Activated naive CD4-positive, alpha-beta T cell treated with anti-CD3 and anti-CD28 coated beads, Interleukin-2, amount 50 U/mL, for 24 hours (primary cell): Measurements from ENCODE around the gene RBPJ.

Experiments used
- H3K27ac Mint-ChIP-seq: one replicate; pipeline ENCODE4 v1.8.0; 2021; ENCODE audit warnings: mild to moderate bottlenecking, mixed read lengths
- H3K27me3 Mint-ChIP-seq: one replicate; pipeline ENCODE4 v1.8.0; 2021; ENCODE audit warnings: mixed read lengths
- H3K36me3 Mint-ChIP-seq: one replicate; pipeline ENCODE4 v1.8.0; 2021; ENCODE audit warnings: mixed read lengths
- H3K4me1 Mint-ChIP-seq: one replicate; pipeline ENCODE4 v1.8.0; 2021; ENCODE audit warnings: mixed read lengths
- H3K4me3 Mint-ChIP-seq: one replicate; pipeline ENCODE4 v1.8.0; 2021; ENCODE audit warnings: mild to moderate bottlenecking, mixed read lengths
- H3K9me3 Mint-ChIP-seq: one replicate; pipeline ENCODE4 v1.8.0; 2021; ENCODE audit warnings: mixed read lengths

Gene RBPJ

GRCh38 chr4:26432419-26432818, 111.6 kb downstream of the RBPJ start:
- H3K9me3 Mint-ChIP-seq = no peaks in the 10 kb centered on the region
- H3K36me3 Mint-ChIP-seq = peaks cover 19% of the 10 kb centered on the region
- H3K4me1 Mint-ChIP-seq = peaks cover 10% of the 10 kb centered on the region
- no peak overlapping the region for H3K27ac Mint-ChIP-seq
- H3K27me3 Mint-ChIP-seq = no peaks in the 10 kb centered on the region
- H3K4me3 Mint-ChIP-seq = no peak overlapping the region

DNA sequence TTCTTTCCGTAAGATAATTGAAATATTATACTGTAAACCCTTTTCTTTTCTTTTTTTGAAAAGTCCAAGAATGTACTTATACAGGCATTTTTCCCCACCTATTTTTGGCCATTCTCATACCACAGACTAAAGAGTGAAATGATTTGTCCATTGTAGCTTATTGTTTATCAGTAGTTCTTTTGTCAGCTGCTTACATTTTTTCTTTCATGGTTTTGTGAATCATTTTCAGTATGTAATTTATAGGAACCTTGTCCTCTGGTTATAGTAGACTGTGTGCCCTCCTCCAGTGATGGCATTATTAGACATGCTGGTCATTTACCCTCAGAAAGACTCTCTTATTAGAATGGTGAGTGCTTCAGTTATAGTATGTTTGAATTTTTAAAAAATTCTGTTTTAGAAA, 112.7 kb downstream of the RBPJ start:
- H3K4me3 Mint-ChIP-seq = no peak overlapping the region
- H3K9me3 Mint-ChIP-seq = no peaks in the 10 kb centered on the region
- H3K36me3 Mint-ChIP-seq = peaks cover 16% of the 10 kb centered on the region
- peaks cover 5% of the 10 kb centered on the region for H3K4me1 Mint-ChIP-seq
- H3K27me3 Mint-ChIP-seq = no peaks in the 10 kb centered on the region
- no peak overlapping the region for H3K27ac Mint-ChIP-seq

GRCh38 chr4:26434030-26434639, 113.3 kb downstream of the RBPJ start:
- H3K9me3 Mint-ChIP-seq = no peaks in the 10 kb centered on the region
- no peaks in the 10 kb centered on the region for H3K27me3 Mint-ChIP-seq
- peaks cover 16% of the 10 kb centered on the region for H3K36me3 Mint-ChIP-seq
- H3K4me1 Mint-ChIP-seq = peaks cover 5% of the 10 kb centered on the region
- H3K4me3 Mint-ChIP-seq = no peak overlapping the region
- peak overlapping the region; percentile 0 for H3K27ac Mint-ChIP-seq

- H3K4me1 Mint-ChIP-seq = no peaks in the 10 kb centered on the region
- H3K9me3 Mint-ChIP-seq = no peaks in the 10 kb centered on the region
- no peak overlapping the region for H3K27ac Mint-ChIP-seq
- no peak overlapping the region for H3K4me3 Mint-ChIP-seq
- peaks cover 1% of the 10 kb centered on the region for H3K27me3 Mint-ChIP-seq
- peaks cover 8% of the 10 kb centered on the region for H3K36me3 Mint-ChIP-seq
Observed at GRCh38 chr4:26441102-26441501, 120.3 kb downstream of the RBPJ start.

GRCh38 chr4:26441771-26442170, 121.0 kb downstream of the RBPJ start:
- peaks cover 3% of the 10 kb centered on the region for H3K27me3 Mint-ChIP-seq
- no peak overlapping the region for H3K4me3 Mint-ChIP-seq
- no peaks in the 10 kb centered on the region for H3K9me3 Mint-ChIP-seq
- peak overlapping the region; percentile 26 for H3K27ac Mint-ChIP-seq
- H3K36me3 Mint-ChIP-seq = peaks cover 6% of the 10 kb centered on the region
- H3K4me1 Mint-ChIP-seq = no peaks in the 10 kb centered on the region

DNA sequence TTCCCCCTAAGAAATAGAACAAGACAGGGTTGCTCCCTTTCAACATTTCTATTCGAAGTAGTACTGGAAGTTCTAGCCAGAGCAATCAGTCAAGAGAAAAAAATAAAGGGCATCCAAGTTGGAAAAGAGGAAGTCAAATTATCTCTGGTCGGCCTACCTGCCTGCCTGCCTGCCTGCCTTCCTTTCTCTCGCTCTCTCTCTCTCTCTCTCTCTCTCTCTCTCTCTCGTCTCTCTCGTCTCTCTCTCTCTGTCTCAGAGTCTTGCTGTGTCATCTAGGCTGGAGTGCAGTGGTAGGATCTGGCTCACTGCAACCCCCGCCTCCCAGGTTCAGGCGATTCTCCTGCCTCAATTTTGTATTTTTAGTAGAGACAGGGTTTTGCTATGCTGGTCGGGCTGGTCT, 126.6 kb downstream of the RBPJ start:
- no peaks in the 10 kb centered on the region for H3K4me1 Mint-ChIP-seq
- peaks cover 3% of the 10 kb centered on the region for H3K27me3 Mint-ChIP-seq
- H3K9me3 Mint-ChIP-seq = no peaks in the 10 kb centered on the region
- H3K4me3 Mint-ChIP-seq = no peak overlapping the region
- no peak overlapping the region for H3K27ac Mint-ChIP-seq
- H3K36me3 Mint-ChIP-seq = peaks cover 6% of the 10 kb centered on the region

GRCh38 chr4:26450418-26450817, 129.6 kb downstream of the RBPJ start:
- no peaks in the 10 kb centered on the region for H3K9me3 Mint-ChIP-seq
- H3K27me3 Mint-ChIP-seq = peaks cover 1% of the 10 kb centered on the region
- H3K36me3 Mint-ChIP-seq = no peaks in the 10 kb centered on the region
- peak overlapping the region; percentile 86 for H3K27ac Mint-ChIP-seq
- H3K4me3 Mint-ChIP-seq = no peak overlapping the region
- H3K4me1 Mint-ChIP-seq = no peaks in the 10 kb centered on the region

DNA sequence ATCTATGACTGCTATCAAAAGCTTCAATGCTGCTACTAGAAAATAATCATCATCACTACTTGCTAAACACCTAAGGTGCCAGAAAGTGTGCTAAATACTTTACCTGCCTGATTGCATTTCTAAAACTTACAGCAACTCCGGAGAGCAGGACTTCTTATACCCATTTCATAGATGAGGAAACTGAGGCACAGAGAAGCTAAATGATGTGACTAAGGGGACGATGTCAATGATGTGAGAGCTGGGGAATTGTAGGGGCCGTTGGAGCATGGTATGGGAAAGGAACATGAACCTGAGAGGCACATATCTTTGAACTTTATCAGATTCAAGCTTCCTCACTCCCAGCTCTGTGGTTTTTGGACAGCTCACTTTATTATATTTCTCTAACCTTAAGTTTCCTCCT, 130.8 kb downstream of the RBPJ start:
- Mint-ChIP-seq H3K36me3 (no peaks in the 10 kb centered on the region), H3K27ac (no peak overlapping the region), H3K27me3 (no peaks in the 10 kb centered on the region), H3K4me3 (no peak overlapping the region), H3K9me3 (no peaks in the 10 kb centered on the region), H3K4me1 (no peaks in the 10 kb centered on the region)

GRCh38 chr4:26452565-26453531, 132.0 kb downstream of the RBPJ start:
- H3K4me1 Mint-ChIP-seq = peaks cover 10% of the 10 kb centered on the region
- H3K36me3 Mint-ChIP-seq = no peaks in the 10 kb centered on the region
- no peaks in the 10 kb centered on the region for H3K9me3 Mint-ChIP-seq
- no peaks in the 10 kb centered on the region for H3K27me3 Mint-ChIP-seq
- H3K4me3 Mint-ChIP-seq = no peak overlapping the region
- H3K27ac Mint-ChIP-seq = no peak overlapping the region

DNA sequence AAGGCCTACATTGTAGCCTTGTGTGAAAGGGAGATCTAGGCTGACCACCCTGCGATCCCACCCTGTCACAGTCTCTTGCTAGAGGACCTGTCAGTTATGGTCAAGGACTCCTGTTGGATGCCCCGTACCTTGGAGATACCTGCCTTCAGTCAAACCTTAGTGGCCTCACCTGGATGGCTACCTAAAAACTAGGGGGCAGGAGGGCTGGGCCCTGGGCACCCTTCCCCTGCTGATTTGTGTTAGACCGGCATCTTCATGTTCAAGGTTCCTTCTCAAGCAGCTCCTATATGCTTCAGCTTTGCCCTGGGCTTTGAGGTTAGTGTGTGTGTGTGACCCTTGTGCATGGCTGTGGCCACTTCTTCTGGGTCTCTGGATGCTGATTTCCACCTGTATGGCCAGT, 134.1 kb downstream of the RBPJ start:
- H3K36me3 Mint-ChIP-seq = no peaks in the 10 kb centered on the region
- H3K4me1 Mint-ChIP-seq = peaks cover 24% of the 10 kb centered on the region
- H3K27me3 Mint-ChIP-seq = no peaks in the 10 kb centered on the region
- no peak overlapping the region for H3K27ac Mint-ChIP-seq
- no peaks in the 10 kb centered on the region for H3K9me3 Mint-ChIP-seq
- H3K4me3 Mint-ChIP-seq = no peak overlapping the region

DNA sequence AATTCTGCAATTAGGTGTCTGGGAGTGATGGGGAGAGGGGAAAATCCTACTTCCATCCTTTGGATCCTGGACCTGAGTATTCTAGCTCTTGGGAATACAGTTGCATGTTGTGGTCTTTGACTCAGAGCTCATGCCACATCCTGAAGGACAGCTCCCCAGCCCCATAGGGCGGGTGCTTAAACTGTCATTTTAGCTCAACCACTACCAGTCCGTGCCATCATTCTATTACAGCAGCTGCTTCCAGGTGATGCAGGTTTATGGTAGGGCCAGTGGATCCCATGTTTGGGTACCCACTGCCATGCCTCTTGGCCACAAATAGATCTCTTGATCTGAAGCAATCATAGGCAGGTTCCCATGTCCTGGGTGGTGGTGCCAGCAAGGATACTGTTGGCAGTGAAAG, 134.8 kb downstream of the RBPJ start:
- Mint-ChIP-seq H3K36me3 (no peaks in the 10 kb centered on the region), H3K27me3 (no peaks in the 10 kb centered on the region), H3K27ac (no peak overlapping the region), H3K4me1 (peaks cover 24% of the 10 kb centered on the region), H3K9me3 (no peaks in the 10 kb centered on the region), H3K4me3 (no peak overlapping the region)

DNA sequence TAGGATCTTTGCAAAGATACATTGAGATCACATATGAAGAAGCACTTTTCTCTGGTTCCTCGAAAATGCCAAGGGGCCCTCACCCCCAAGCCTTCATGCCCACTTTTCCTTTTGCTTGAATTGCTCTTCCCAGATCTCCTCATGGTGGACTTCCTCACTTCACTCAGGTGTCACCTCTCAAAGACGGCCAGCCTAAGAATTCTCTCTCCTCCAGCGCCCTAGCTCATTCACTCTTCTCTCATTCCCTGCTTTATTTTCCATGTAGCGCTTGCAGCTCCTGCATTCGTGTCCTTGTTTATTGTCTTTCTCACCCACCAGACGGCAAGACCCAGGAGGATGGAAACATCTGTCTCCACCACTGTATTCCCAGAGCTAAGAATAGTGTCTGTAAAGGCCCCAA, 136.6 kb downstream of the RBPJ start:
- H3K4me3 Mint-ChIP-seq = no peak overlapping the region
- H3K36me3 Mint-ChIP-seq = no peaks in the 10 kb centered on the region
- H3K27ac Mint-ChIP-seq = no peak overlapping the region

DNA sequence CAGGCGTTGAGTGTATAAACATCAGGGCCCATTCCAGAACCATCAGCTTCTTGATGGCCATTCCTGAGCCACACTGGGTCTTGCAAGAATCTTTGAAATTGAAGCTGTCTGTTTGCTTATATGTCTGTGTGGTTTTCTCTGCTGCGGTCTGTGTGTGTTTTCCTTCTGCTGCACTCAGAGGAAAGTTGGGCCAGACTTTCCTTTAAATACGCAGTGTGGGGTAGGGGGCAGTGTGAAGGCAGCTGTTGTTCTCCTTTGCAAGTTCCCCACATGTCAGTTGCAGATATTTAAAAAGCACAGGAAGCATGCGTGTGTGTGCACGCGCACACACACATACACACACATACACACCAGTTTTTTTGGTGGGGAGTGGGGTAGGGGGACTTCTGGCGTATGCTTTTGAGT, 137.3 kb downstream of the RBPJ start:
- Mint-ChIP-seq H3K4me1 (peaks cover 24% of the 10 kb centered on the region), H3K27ac (no peak overlapping the region), H3K36me3 (no peaks in the 10 kb centered on the region), H3K9me3 (no peaks in the 10 kb centered on the region), H3K4me3 (no peak overlapping the region), H3K27me3 (no peaks in the 10 kb centered on the region)

More for the DNA sequence above, 136.6 kb downstream of the RBPJ start:
- H3K4me1 Mint-ChIP-seq = peaks cover 24% of the 10 kb centered on the region
- H3K27me3 Mint-ChIP-seq = no peaks in the 10 kb centered on the region
- no peaks in the 10 kb centered on the region for H3K9me3 Mint-ChIP-seq

GRCh38 chr4:26459054-26459755, 138.4 kb downstream of the RBPJ start:
- peak overlapping the region; percentile 35 for H3K27ac Mint-ChIP-seq
- peak overlapping the region; percentile 66 for H3K4me3 Mint-ChIP-seq
- H3K9me3 Mint-ChIP-seq = no peaks in the 10 kb centered on the region
- H3K27me3 Mint-ChIP-seq = no peaks in the 10 kb centered on the region
- peaks cover 24% of the 10 kb centered on the region for H3K4me1 Mint-ChIP-seq
- no peaks in the 10 kb centered on the region for H3K36me3 Mint-ChIP-seq

DNA sequence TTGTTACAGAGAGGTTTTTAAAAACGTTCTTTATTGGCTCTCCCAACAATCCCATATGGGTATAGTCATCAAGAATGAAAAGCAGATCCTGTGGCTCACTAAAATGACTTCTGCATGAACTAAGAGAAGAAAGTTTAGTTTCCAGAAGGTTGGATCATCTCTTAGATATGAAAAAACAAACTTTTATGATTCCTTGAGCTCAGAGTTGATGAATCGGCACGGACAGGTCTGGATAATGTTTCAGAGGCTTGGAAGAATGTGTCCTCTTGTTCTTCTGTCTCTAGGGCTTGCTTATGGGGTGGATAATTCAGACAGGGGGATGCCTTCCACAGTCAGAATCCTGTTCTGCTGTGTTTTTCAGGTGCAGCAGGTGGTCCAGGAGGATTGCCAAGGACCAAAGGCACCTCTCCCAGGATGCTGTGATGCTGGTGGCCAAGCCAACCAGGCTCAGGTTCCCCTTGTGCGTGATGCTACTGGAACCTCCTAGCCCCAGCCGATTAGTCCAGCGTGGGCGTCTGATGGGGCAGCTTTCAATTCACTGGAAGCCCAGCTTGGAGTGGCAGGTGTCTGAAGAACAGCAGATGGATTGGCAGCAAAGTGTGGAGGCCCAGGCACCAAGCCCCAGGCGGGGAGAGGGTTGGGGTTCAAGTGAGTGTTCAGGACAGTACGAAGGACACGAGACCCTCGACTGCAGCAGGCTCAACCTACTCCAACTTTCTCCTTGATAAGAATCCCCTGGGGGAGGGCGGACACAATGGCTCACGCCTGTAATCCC, 139.1 kb downstream of the RBPJ start:
- Mint-ChIP-seq H3K9me3 (no peaks in the 10 kb centered on the region), H3K36me3 (no peaks in the 10 kb centered on the region), H3K27me3 (no peaks in the 10 kb centered on the region), H3K4me3 (no peak overlapping the region), H3K4me1 (peaks cover 24% of the 10 kb centered on the region), H3K27ac (peak overlapping the region; percentile 35)
